ENCODE measurements around the gene ZNF283.

Gene ZNF283

GRCh38 chr19:43826787-43827754 lies at the start of gene ZNF283:
Gene ZNF283, plus strand, starts transcription at chr19:43827321. Its CDS starts 6,184 bp downstream, at chr19:43833505.
- DNase-seq (ENCODE audit: low spot score) = peak; percentile 90

- no peak for DNase-seq (ENCODE audit: low spot score)
These were observed 48.5 kb upstream of the ZNF283 start for GRCh38 chr19:43778651-43779050.

- DNase-seq (ENCODE audit: low spot score) = no peak
These were observed 47.8 kb upstream of the ZNF283 start for GRCh38 chr19:43779147-43779819.

GRCh38 chr19:43779820-43780219 lies 47.3 kb upstream of the ZNF283 start:
- DNase-seq (ENCODE audit: low spot score) = no peak

DNA sequence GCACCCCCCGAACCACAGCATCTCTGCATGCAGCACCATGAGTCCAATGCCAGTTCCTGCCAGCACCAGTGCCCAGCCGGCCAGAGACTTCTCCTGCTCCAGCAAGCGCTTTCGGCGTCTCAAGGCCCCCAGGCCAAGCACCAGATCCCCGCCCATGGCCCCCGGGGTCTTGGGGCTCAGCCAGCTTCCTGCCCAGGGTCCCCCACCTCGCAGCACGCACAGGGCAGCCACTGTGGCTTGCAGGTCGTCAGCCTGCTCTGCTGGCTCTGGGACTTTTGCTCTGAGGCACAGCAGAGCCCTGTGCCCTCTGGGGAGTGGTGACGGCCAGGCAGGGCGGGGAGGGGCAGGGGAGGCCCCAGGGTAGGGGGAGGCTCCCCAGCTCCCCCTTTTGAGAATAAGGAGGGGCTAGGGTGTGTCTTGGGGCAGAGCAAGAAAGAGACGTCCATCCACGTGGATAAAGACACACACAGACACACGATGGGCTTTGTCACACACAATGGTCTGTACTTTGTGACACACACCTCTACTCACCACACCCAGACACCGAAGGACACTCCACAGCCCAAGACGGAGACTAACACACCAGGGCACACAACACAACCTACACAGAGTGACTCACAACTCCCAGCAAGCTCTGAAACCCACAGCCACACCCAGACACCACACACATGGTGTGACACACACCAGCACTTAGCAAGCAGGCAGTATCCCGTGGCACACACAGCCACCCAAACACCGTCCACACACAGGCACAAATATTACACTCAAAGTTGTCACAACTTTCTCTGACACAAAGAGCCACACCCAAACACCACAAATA lies 46.2 kb upstream of the ZNF283 start, which contains the start of gene KCNN4:
KCNN4 (minus strand) TSS at position 268 of the 820 bp plus-strand sequence; CDS start at position 156, 112 bp downstream.
- no peak for DNase-seq (ENCODE audit: low spot score)

GRCh38 chr19:43781630-43782310 lies 45.4 kb upstream of the ZNF283 start:
- DNase-seq (ENCODE audit: low spot score) = no peak

- no peak for DNase-seq (ENCODE audit: low spot score)
These were observed 44.8 kb upstream of the ZNF283 start for GRCh38 chr19:43782311-43782660.

DNA sequence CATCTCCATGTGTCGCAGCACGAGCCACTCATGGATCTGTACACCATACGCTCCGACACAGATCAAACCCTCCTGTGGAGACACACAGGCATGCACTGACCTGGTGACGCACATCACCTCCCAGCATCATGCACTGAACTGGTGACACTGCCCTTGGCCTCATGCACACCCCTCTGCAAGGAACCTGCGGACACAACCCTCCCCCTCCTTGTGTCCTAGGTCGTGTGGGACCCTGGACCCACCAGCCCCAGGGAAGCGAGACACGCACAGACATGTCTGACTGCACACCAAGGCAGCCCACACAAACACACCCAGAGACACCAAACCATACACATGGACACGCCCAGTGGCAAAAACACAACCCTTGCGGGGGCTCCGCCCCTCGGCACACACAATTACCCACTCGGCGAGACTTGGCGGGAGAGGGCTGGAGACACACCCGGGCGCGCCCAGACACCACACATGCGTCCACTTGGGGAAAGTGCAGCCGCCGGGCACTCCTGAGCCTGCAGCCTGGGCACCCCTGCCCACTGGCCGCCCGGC lies 44.4 kb upstream of the ZNF283 start:
- DNase-seq (ENCODE audit: low spot score) = no peak

GRCh38 chr19:43783636-43784035 lies 43.5 kb upstream of the ZNF283 start:
- DNase-seq (ENCODE audit: low spot score) = no peak

DNA sequence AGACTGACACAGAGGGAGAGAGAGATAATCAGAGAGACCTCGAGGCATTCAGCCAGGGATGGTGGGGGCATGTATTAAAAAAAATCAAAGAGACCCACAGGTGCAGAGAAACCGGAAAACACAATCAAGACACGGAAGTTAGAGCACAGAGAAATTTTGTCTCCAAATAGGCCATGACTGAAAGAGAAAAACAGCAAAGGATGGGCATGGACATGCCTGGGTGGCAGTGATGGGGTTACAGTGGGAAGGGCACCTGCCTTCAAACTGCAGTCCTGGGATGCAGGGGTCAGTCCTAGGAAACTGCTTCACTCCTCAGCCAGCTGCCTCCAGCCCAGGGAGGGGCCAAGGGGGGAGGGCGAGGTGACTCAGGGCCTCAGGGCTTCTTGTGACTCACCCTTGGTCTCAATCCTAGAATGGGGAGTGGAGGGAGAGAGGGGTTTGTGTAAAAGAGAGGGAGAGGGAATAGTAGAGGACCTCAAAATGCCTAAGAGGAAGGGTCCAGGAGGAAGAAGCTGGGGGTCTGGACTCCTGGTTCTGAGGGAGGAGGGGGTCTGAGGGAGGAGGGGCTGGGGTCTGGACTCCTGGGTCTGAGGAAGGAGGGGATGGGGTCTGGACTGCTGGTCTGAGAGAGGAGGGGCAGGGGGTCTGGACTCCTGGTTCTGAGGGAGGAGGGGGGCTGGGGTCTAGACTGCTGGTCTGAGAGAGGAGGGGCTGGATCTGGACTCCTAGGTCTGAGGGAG lies 42.7 kb upstream of the ZNF283 start:
- DNase-seq (ENCODE audit: low spot score) = no peak

- DNase-seq (ENCODE audit: low spot score) = peak; percentile 71
These were observed 41.9 kb upstream of the ZNF283 start for GRCh38 chr19:43784981-43785808.

- DNase-seq (ENCODE audit: low spot score) = no peak
These were observed 40.5 kb upstream of the ZNF283 start for GRCh38 chr19:43786665-43787064.

DNA sequence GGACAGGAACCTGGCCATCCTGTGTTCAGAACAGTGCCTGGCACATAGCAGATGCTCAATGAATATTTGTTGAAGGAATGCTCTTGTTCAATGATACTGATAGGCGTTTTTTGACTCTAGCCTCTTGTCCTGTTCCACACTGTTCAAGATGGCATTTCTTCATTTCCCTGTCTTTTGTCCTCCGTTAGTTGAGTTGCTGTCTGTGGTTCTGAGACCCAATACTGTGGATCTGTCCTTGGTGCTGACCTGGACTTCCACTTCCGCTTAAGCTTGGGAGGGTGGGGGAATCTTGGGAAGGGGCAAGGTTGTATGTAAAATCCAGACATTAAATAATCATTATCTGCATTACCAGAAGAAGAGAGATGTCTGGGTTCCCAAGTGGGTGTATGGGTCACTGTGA lies 38.1 kb upstream of the ZNF283 start:
- no peak for DNase-seq (ENCODE audit: low spot score)

DNA sequence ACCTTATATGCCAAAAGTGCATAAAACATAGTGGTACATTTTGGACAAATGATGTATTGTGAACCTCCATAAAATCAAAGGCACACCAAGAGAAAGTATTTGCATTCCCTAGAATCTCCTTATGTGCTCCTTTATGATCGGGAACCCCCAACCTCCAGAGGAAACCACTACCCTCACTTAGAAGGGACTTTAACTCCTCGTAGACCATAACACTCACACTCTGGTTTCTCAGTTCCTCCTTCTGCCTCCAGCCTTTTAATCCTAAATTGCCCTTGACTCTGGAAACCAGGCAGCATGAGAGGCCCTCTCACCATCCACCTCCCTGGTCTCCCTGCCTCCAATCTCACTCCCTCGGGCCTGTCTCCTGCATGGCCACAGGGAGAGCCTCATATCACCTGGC lies 36.5 kb upstream of the ZNF283 start:
- DNase-seq (ENCODE audit: low spot score) = no peak

GRCh38 chr19:43797118-43797517 lies 30.0 kb upstream of the ZNF283 start:
- peak; percentile 64 for DNase-seq (ENCODE audit: low spot score)

- no peak for DNase-seq (ENCODE audit: low spot score)
These were observed 29.6 kb upstream of the ZNF283 start for GRCh38 chr19:43797556-43797955.

DNA sequence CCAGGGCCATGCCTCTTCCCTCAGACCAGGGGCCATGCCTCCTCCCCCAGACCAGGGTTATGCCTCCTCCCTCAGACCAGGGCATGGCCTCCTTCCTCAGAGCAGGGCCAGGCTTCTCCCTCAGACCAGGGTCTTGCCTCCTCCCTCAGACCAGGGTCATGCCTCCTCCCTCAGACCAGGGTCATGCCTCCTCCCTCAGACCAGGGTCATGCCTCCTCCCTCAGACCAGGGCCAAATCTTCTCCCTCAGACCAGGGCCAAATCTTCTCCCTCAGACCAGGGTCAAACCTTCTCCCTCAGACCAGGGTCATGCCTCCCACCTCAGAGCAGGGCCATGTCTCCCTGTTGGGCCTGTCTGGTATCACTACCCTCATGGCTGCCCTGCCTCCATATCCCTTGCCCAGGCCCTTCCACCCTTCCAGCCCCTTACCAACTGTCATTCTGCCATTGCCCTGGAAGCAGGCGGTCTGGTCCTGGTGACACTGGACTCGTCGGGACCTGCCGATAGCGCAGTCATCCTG lies 29.0 kb upstream of the ZNF283 start:
- DNase-seq (ENCODE audit: low spot score) = no peak

GRCh38 chr19:43798546-43799409 lies 28.3 kb upstream of the ZNF283 start:
- no peak for DNase-seq (ENCODE audit: low spot score)

Measured in pons (tissue), 1 donor.